GM12878 (cell line): Measurements from ENCODE around the gene PPP1R13B. TPM values are rescaled to one million over a fixed set of nuclear protein-coding genes. Genes with fewer than 3 reads are reported as not detected.

Experiments used
- ATF3 ChIP-seq: IDR thresholded peaks from 2 replicates; pipeline ENCODE4 v1.6.1; 2011; ENCODE audit warnings: low read depth, mild to moderate bottlenecking, low read length, moderate library complexity, borderline replicate concordance; ENCODE audit errors: extremely low read depth
- CHD4 ChIP-seq: fragments of 200-600 bp; sonication (generic); IDR thresholded peaks from 2 replicates; pipeline ENCODE4 v1.6.1; 2016; ENCODE audit warnings: mild to moderate bottlenecking
- EGR1 ChIP-seq, 2 experiments: IDR thresholded peaks; 1 replicate in 1 of 2; 2 replicates in 1 of 2; pipeline ENCODE4 v1.6.1; 2011 to 2012; ENCODE audit warnings: low read depth in 2 of 2, low read length in 2 of 2, borderline replicate concordance in 1 of 2, mild to moderate bottlenecking in 1 of 2, moderate library complexity in 1 of 2
- EZH2 ChIP-seq: IDR thresholded peaks from 2 replicates; pipeline ENCODE4 v1.6.1; 2012; ENCODE audit warnings: low read depth, mild to moderate bottlenecking, control low read depth, inconsistent platforms, low read length, borderline replicate concordance; ENCODE audit not compliant: control insufficient read depth
- HDAC2 ChIP-seq: fragments of 200-600 bp; sonication (generic); IDR thresholded peaks from 2 replicates; pipeline ENCODE4 v1.6.1; 2017
- IRF4 ChIP-seq: IDR thresholded peaks from 2 replicates; pipeline ENCODE4 v1.6.1; 2011; ENCODE audit warnings: low read depth, low read length
- MEF2B ChIP-seq: fragments of 450-650 bp; IDR thresholded peaks from 2 replicates; pipeline ENCODE4 v1.6.1; 2018; ENCODE audit warnings: mild to moderate bottlenecking, moderate library complexity; ENCODE audit not compliant: partially characterized antibody, poor library complexity, severe bottlenecking
- RAD21 ChIP-seq: IDR thresholded peaks from 2 replicates; pipeline ENCODE4 v1.6.1; 2011; ENCODE audit warnings: mild to moderate bottlenecking, low read depth, low read length, moderate library complexity; ENCODE audit not compliant: insufficient read depth
- SKIL ChIP-seq: fragments of 450-650 bp; IDR thresholded peaks from 2 replicates; pipeline ENCODE4 v1.6.1; 2017; ENCODE audit warnings: mild to moderate bottlenecking, low read depth, inconsistent platforms; ENCODE audit not compliant: poor library complexity, severe bottlenecking
- TCF3 ChIP-seq: IDR thresholded peaks from 2 replicates; pipeline ENCODE4 v1.6.1; 2012; ENCODE audit warnings: low read depth, mild to moderate bottlenecking, low read length, borderline replicate concordance; ENCODE audit not compliant: insufficient read depth
- ZSCAN29 ChIP-seq: fragments of 450-650 bp; IDR thresholded peaks from 2 replicates; pipeline ENCODE4 v1.6.1; 2017; ENCODE audit warnings: mild to moderate bottlenecking, moderate library complexity
- polyA plus RNA-seq, 11 experiments: library from polyadenylated mRNA; depleted of rRNA in 4 of 11; unstranded in 6 of 11; stranded (reverse) in 5 of 11; fragments of >200 nt; fragmentation: Nextera tagmentation in 4 of 11; fragmentation: Illumina TruSeq in 1 of 11; extraction: Ambion mirVana in 4 of 11; extraction: Trizol in 1 of 11; gene quantifications; 1 replicate in 1 of 11; 2 replicates in 10 of 11; pipeline versions ENCODE4 v1.2.1 to v1.2.3, GENCODE V29; 2011 to 2016; ENCODE audit warnings: inconsistent platforms in 2 of 11, missing spikeins in 2 of 11, low read depth in 1 of 11
- total RNA-seq, 4 experiments: library from RNA; depleted of rRNA in 3 of 4; stranded (reverse); fragments of >200 nt in 3 of 4; fragmentation: Illumina TruSeq in 1 of 4; extraction: Trizol in 1 of 4; gene quantifications; 2 replicates each; pipeline versions ENCODE4 v1.2.1 to v1.2.3, GENCODE V29; 2013 to 2021
- TF ChIP-seq, protein P1 (sequence below): IDR thresholded peaks from 2 replicates; pipeline ENCODE4 v1.6.1; 2011; ENCODE audit warnings: mild to moderate bottlenecking, low read depth, low read length, moderate library complexity; ENCODE audit not compliant: insufficient replicate concordance
- TF ChIP-seq, protein P2 (sequence below): fragments of 450-650 bp; IDR thresholded peaks from 2 replicates; pipeline ENCODE4 v1.6.1; 2017; ENCODE audit warnings: mild to moderate bottlenecking, moderate library complexity
- TF ChIP-seq, protein P3 (sequence below): IDR thresholded peaks from 2 replicates; pipeline ENCODE4 v1.6.1; 2012; ENCODE audit warnings: low read depth, low read length, improper control_type of control experiment

Gene PPP1R13B
- total and polyA plus RNA-seq, 10 of the 15 experiments (the other 5 are each of a cell fraction or from before 2014, with no cell fraction given): 0.16 to 8.1 (median 3.2) TPM

- TF ChIP-seq ATF3: no peak
- TF ChIP-seq, protein P1, sequence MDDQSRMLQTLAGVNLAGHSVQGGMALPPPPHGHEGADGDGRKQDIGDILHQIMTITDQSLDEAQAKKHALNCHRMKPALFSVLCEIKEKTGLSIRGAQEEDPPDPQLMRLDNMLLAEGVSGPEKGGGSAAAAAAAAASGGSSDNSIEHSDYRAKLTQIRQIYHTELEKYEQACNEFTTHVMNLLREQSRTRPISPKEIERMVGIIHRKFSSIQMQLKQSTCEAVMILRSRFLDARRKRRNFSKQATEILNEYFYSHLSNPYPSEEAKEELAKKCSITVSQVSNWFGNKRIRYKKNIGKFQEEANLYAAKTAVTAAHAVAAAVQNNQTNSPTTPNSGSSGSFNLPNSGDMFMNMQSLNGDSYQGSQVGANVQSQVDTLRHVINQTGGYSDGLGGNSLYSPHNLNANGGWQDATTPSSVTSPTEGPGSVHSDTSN: peak; percentile 88
- TF ChIP-seq HDAC2: no peak
- no peak for TF ChIP-seq IRF4
- TF ChIP-seq EZH2: no peak
- peak; percentile 42 for TF ChIP-seq SKIL
- no peak for TF ChIP-seq MEF2B
- no peak for TF ChIP-seq RAD21
- no peak for TF ChIP-seq CHD4
- TF ChIP-seq, protein P2, sequence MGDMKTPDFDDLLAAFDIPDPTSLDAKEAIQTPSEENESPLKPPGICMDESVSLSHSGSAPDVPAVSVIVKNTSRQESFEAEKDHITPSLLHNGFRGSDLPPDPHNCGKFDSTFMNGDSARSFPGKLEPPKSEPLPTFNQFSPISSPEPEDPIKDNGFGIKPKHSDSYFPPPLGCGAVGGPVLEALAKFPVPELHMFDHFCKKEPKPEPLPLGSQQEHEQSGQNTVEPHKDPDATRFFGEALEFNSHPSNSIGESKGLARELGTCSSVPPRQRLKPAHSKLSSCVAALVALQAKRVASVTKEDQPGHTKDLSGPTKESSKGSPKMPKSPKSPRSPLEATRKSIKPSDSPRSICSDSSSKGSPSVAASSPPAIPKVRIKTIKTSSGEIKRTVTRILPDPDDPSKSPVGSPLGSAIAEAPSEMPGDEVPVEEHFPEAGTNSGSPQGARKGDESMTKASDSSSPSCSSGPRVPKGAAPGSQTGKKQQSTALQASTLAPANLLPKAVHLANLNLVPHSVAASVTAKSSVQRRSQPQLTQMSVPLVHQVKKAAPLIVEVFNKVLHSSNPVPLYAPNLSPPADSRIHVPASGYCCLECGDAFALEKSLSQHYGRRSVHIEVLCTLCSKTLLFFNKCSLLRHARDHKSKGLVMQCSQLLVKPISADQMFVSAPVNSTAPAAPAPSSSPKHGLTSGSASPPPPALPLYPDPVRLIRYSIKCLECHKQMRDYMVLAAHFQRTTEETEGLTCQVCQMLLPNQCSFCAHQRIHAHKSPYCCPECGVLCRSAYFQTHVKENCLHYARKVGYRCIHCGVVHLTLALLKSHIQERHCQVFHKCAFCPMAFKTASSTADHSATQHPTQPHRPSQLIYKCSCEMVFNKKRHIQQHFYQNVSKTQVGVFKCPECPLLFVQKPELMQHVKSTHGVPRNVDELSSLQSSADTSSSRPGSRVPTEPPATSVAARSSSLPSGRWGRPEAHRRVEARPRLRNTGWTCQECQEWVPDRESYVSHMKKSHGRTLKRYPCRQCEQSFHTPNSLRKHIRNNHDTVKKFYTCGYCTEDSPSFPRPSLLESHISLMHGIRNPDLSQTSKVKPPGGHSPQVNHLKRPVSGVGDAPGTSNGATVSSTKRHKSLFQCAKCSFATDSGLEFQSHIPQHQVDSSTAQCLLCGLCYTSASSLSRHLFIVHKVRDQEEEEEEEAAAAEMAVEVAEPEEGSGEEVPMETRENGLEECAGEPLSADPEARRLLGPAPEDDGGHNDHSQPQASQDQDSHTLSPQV: no peak
- TF ChIP-seq, protein P3, sequence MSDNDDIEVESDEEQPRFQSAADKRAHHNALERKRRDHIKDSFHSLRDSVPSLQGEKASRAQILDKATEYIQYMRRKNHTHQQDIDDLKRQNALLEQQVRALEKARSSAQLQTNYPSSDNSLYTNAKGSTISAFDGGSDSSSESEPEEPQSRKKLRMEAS: no peak; the same call in 1 of the 2 replicates
- peak in 1 of 2 experiments; percentile 59; a peak in 1 of 3 replicates for TF ChIP-seq EGR1 (IDR thresholded peaks at IDR 0.05; ENCODE audit: borderline replicate concordance in 1 of 2, low read depth in 2 of 2, low read length in 2 of 2)
- TF ChIP-seq TCF3: no peak
- 0 out of 2 replicates have a peak, but pooled peaks have one; percentile 23 for TF ChIP-seq ZSCAN29
Measured at GRCh38 chr14:103715052-103716000, 132.0 kb downstream of the PPP1R13B start, which contains the start of the genes XRCC3 and ZFYVE21 (continued).
